Esophagus squamous epithelium (tissue), 5 donors: ENCODE results near the gene CDC25B. TPM values are rescaled to one million over a fixed set of nuclear protein-coding genes. Genes with fewer than 3 reads are reported as not detected.
A peak's percentile ranks its signal among the peaks of the same experiment; 100 is the strongest.

Experiments
- DNase-seq: peaks from one replicate; lab custom pipeline; 2025; lab: John Stamatoyannopoulos, UW
- H3K27ac ChIP-seq, 4 donors: fragments of 200-600 bp; sonication (generic); one replicate each; pipeline ENCODE4 v1.5.1; 2016 to 2019; ENCODE audit warnings: mild to moderate bottlenecking in 1 of 4
- H3K27me3 ChIP-seq, 4 donors: fragments of 200-600 bp; sonication (generic); 1 replicate in 3 of 4; 2 replicates in 1 of 4; pipeline versions ENCODE4 v1.5.1 to v1.6.0; 2017 to 2021; ENCODE audit warnings: antibody characterized with exemption in 1 of 4
- H3K36me3 ChIP-seq, 3 donors: fragments of 200-600 bp; sonication (generic); one replicate each; pipeline ENCODE4 v1.5.1; 2016 to 2019
- H3K4me1 ChIP-seq, 3 donors: fragments of 200-600 bp; sonication (generic); one replicate each; pipeline ENCODE4 v1.5.1; 2017 to 2019
- H3K4me3 ChIP-seq, 4 donors: fragments of 200-600 bp; sonication (generic); 1 replicate in 3 of 4; 2 replicates in 1 of 4; pipeline ENCODE4 v1.5.1; 2016 to 2019; ENCODE audit warnings: mild to moderate bottlenecking in 2 of 4, moderate library complexity in 1 of 4
- H3K9me3 ChIP-seq, 3 donors: fragments of 200-600 bp; sonication (generic); one replicate each; pipeline ENCODE4 v1.5.1; 2016 to 2019
- POLR2A ChIP-seq, 4 donors: fragments of 450-650 bp; IDR thresholded peaks; one replicate each; pipeline ENCODE4 v1.6.1; 2017; ENCODE audit warnings: antibody characterized with exemption in 4 of 4, mild to moderate bottlenecking in 4 of 4, moderate library complexity in 3 of 4
- WGBS, 2 donors: methylation state at CpG; one replicate each; pipeline ENCODE4 v1.1.5; 2018; 5-methylcytosine and 5-hydroxymethylcytosine counted together
- intact Hi-C: fragments of 100-400 bp; cut with DNase I; formaldehyde crosslinking; loops from one replicate; pipeline ENCODE4 v1.15.0; 2022
- total RNA-seq, 4 donors: library from RNA; depleted of rRNA; stranded (reverse); fragments of >200 nt; gene quantifications; one replicate each; pipeline ENCODE4 v1.1.0, GENCODE V29; 2016
- TF ChIP-seq, protein P1 (sequence below), 6 experiments: fragments of 450-650 bp in 4 of 6; fragments of 200-600 bp in 2 of 6; sonication (generic) in 2 of 6; IDR thresholded peaks; one replicate each; pipeline ENCODE4 v1.5.1; 2016 to 2019; ENCODE audit warnings: antibody characterized with exemption in 6 of 6, mild to moderate bottlenecking in 4 of 6, moderate library complexity in 4 of 6
- donor health status: DM: yes; HTN: yes; CAD: no.

Gene CDC25B
- total RNA-seq, 4 donors from 2014 or later: 15.6 to 26.2 (median 18.1) TPM

DNA sequence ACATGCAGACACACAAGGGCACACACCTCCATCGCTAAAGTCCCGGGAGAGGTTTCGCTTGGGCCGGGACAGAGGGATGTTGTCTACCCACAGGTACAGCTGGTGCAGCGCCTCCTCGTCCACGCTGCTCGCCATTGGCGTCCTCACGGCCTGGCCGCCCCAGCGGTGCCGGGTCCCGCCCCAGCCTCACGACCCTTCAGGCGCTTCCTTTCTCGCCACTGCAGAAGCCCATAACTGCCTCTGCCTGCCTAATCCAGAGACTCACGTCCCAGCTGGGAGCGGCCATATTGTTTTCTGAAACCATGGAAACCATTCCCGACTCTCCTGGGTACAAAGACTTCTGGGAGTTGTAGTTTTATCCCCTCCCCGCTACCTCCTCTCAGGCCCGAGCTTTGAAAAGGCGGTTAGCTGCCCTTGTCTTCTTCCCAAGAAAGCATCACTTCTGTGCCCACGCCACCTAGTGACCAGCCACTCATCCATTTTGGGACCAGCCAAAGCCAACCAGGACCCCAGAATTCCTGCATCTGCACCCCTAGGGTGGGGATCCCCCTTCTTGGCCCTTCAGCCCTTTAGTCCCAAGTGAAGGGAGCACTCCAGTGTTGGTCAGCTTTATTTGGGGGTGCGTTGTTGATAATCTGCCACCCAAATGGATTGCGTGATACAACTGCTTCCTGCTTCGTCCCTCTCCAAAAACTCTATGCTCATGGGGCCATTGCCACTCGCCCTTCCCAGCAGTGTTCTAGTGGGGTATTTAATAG, 14.8 kb upstream of the CDC25B start, which contains the start of gene SPEF1:
SPEF1 (minus strand) TSS at position 296 of the 758 bp plus-strand sequence; CDS start at position 135, 161 bp downstream.
- TF ChIP-seq POLR2A (IDR thresholded peaks at IDR 0.05): no peak
- TF ChIP-seq, protein P1, sequence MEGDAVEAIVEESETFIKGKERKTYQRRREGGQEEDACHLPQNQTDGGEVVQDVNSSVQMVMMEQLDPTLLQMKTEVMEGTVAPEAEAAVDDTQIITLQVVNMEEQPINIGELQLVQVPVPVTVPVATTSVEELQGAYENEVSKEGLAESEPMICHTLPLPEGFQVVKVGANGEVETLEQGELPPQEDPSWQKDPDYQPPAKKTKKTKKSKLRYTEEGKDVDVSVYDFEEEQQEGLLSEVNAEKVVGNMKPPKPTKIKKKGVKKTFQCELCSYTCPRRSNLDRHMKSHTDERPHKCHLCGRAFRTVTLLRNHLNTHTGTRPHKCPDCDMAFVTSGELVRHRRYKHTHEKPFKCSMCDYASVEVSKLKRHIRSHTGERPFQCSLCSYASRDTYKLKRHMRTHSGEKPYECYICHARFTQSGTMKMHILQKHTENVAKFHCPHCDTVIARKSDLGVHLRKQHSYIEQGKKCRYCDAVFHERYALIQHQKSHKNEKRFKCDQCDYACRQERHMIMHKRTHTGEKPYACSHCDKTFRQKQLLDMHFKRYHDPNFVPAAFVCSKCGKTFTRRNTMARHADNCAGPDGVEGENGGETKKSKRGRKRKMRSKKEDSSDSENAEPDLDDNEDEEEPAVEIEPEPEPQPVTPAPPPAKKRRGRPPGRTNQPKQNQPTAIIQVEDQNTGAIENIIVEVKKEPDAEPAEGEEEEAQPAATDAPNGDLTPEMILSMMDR (IDR thresholded peaks at IDR 0.05): peak in 5 of 6 experiments; percentile 18 to 40 (median 29)
- DNase-seq: no peak
- Histone ChIP-seq H3K27ac (peak within 1 kb of the TSS; percentile 33 to 91 (median 59)), H3K4me3 (peak within 1 kb of the TSS; percentile 17 to 59 (median 32)), H3K4me1 (peaks cover 54 to 77% (median 55%) of the 10 kb centered on the region in 3 donors), H3K9me3 (no peaks in the 10 kb centered on the region), H3K36me3 (peaks cover 0 to 11% (median 0%) of the 10 kb centered on the region in 3 donors), H3K27me3 (no peaks in the 10 kb centered on the region)
- intact Hi-C loops: loop anchor here (5.0 kb wide), 1 partner anchor 41 kb away; the partner anchor contains the start of gene AP5S1
- WGBS, 2 donors: 13 to 19% methylated on average over 17 of the region's 28 CpGs

DNA sequence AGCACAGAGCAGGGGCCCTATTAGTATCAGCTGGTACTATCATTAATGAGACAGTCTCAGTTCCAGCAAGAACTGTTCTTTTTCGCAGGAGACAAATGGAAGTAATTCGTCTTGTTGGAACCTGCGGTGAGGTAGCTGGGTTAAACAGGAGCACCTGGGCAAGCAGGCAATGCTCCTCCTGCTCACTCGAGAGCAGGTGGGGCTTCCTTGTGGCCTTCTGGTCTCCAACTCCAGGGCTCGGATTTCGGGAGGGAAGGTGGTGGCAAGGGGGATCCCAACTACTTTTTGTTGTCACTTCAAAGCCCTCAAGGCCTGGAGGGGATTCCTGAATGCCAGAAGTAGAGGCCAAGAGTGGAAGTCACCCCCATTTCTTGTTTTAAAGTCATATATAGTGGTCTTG, 13.5 kb upstream of the CDC25B start:
- H3K27ac ChIP-seq: peak overlapping the region; percentile 35 to 91 (median 68)
- intact Hi-C loops: loop anchor here (5.0 kb wide), 1 partner anchor 40 kb away; the partner anchor contains the start of gene AP5S1
- H3K36me3 ChIP-seq: peaks cover 0 to 11% (median 0%) of the 10 kb centered on the region in 3 donors
- H3K4me1 ChIP-seq: peaks cover 55 to 80% (median 55%) of the 10 kb centered on the region in 3 donors
- H3K9me3 ChIP-seq: no peaks in the 10 kb centered on the region
- no peaks in the 10 kb centered on the region for H3K27me3 ChIP-seq
- TF ChIP-seq POLR2A (IDR thresholded peaks at IDR 0.05): no peak
- TF ChIP-seq, protein P1 (IDR thresholded peaks at IDR 0.05): no peak
- 56 to 65% methylated on average over 4 to 5 of the region's 6 CpGs for WGBS, 2 donors
- DNase-seq: no peak
- H3K4me3 ChIP-seq: no peak overlapping the region

DNA sequence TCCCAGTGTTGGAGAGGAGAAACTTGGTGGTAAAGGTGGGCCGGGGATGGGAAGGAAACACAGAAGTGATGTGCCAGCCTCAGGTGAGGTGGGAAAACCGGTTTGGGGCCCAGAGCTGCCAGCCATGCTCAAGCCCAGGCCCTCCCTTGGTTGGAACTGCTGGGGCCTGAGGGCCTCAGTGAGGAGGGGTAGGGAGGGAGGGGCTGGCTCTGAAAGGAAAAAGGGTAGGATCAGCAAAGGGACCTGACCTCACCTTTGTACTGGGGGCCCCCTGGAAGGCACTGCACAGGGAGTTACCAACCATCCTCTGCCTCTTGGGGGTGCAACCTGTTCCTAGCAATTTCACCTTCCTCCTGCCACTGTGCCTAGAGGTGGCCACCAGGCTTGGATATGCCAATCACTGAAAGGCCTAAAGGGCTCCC, 13.0 kb upstream of the CDC25B start:
- WGBS, 2 donors: 32 to 42% methylated on average over 2 of the region's 2 CpGs
- DNase-seq: no peak
- intact Hi-C loops: loop anchor here (5.0 kb wide), 1 partner anchor 39 kb away; the partner anchor contains the start of gene AP5S1
- peak overlapping the region; percentile 50 to 91 (median 68) for H3K27ac ChIP-seq
- H3K36me3 ChIP-seq: peaks cover 0 to 11% (median 0%) of the 10 kb centered on the region in 3 donors
- TF ChIP-seq, protein P1 (IDR thresholded peaks at IDR 0.05): no peak
- TF ChIP-seq POLR2A (IDR thresholded peaks at IDR 0.05): no peak
- H3K27me3 ChIP-seq: no peaks in the 10 kb centered on the region
- H3K4me1 ChIP-seq: peaks cover 53 to 80% (median 54%) of the 10 kb centered on the region in 3 donors
- no peaks in the 10 kb centered on the region for H3K9me3 ChIP-seq
- H3K4me3 ChIP-seq: no peak overlapping the region

DNA sequence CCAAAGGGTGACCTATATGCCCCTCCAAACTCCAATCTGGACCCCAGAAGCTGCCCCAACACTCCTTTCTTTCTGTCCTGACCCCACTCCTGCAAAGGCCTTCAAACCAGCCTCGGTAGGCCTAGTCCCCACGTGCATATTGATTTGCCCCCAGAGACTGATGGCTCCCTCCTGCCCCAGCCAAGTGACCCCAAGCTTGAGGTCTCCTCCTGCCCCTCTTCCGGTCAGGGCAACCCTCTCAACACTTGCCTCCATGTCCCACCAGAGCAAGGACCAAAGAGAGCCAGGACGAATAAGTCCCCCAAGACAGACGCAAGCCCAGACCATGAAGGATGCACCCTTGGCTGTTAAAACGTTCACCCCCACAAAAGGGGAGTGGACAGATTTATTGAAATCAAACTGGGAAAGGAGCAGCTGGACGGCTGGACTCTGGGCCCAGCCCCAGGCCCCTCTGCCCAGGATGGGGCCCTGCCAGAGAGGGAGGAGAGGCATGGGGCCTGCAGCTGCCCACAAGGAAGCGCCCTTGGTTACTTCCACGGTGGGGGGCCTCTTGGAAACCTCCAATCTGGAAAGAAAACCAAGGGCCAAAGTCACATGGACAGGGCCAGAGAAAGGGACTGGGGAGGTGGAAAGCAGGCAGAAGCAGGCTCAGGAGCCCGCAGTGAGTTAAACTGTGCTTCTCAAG, 12.5 kb upstream of the CDC25B start:
- H3K36me3 ChIP-seq: peaks cover 0 to 11% (median 0%) of the 10 kb centered on the region in 3 donors
- H3K9me3 ChIP-seq: no peaks in the 10 kb centered on the region
- peak overlapping the region; percentile 50 to 91 (median 68) for H3K27ac ChIP-seq
- H3K27me3 ChIP-seq: no peaks in the 10 kb centered on the region
- intact Hi-C loops: loop anchor here (5.0 kb wide), 1 partner anchor 39 kb away; the partner anchor contains the start of gene AP5S1
- 58 to 80% methylated on average over 1 to 6 of the region's 10 CpGs for WGBS, 2 donors
- TF ChIP-seq, protein P1 (IDR thresholded peaks at IDR 0.05): no peak
- no peak for TF ChIP-seq POLR2A (IDR thresholded peaks at IDR 0.05)
- peak overlapping the region in 2 of 4 donors; percentile 70 to 87 for H3K4me3 ChIP-seq
- peaks cover 48 to 80% (median 50%) of the 10 kb centered on the region in 3 donors for H3K4me1 ChIP-seq
- DNase-seq: no peak
